ENCODE results near the gene DDTL. TPM values are rescaled to one million over a fixed set of nuclear protein-coding genes. Genes with fewer than 3 reads are reported as not detected.

The DDTL gene
- total RNA-seq, 2 experiments from 2014 or later, result not detected

GRCh38 chr22:24006207-24006913 lies 39.7 kb downstream of the DDTL start:
- ChIA-PET CTCF (no interaction called here), POLR2A (interaction anchor here (1.1 kb wide), 1 partner anchor 112 kb away, joined by 4 read pairs; no protein-coding TSS in a partner anchor)
- no peaks in the 10 kb centered on the region for H3K9me3 Mint-ChIP-seq
- H3K36me3 Mint-ChIP-seq (ENCODE audit: low read depth), result peaks cover 3% of the 10 kb centered on the region
- DNase-seq, result no peak
- no peak overlapping the region for H3K27ac Mint-ChIP-seq
- H3K27me3 Mint-ChIP-seq, result no peaks in the 10 kb centered on the region
- ATAC-seq, result no peak
- peaks cover 6% of the 10 kb centered on the region for H3K4me1 Mint-ChIP-seq (ENCODE audit: low read depth)
- intact Hi-C loops (cut with micrococcal nuclease), result no loop called here
- no peak for TF ChIP-seq CTCF (IDR thresholded peaks at IDR 0.05)
- H3K4me3 Mint-ChIP-seq, result no peak overlapping the region

GRCh38 chr22:24006914-24007214 lies 40.2 kb downstream of the DDTL start:
- Mint-ChIP-seq H3K4me3 (no peak overlapping the region), H3K27me3 (no peaks in the 10 kb centered on the region), H3K9me3 (no peaks in the 10 kb centered on the region), H3K27ac (no peak overlapping the region), H3K4me1 (ENCODE audit: low read depth) (peaks cover 6% of the 10 kb centered on the region), H3K36me3 (ENCODE audit: low read depth) (peaks cover 3% of the 10 kb centered on the region)
- ATAC-seq (no peak), DNase-seq (no peak)
- CTCF ChIA-PET, result no interaction called here
- POLR2A ChIA-PET, result interaction anchor here (1.1 kb wide), 1 partner anchor 112 kb away, joined by 4 read pairs; no protein-coding TSS in a partner anchor
- no peak for TF ChIP-seq CTCF (IDR thresholded peaks at IDR 0.05)
- intact Hi-C loops (cut with micrococcal nuclease), result no loop called here

- Mint-ChIP-seq H3K4me1 (ENCODE audit: low read depth) (peaks cover 9% of the 10 kb centered on the region), H3K4me3 (no peak overlapping the region), H3K27ac (no peak overlapping the region), H3K36me3 (ENCODE audit: low read depth) (peaks cover 5% of the 10 kb centered on the region), H3K9me3 (no peaks in the 10 kb centered on the region), H3K27me3 (no peaks in the 10 kb centered on the region)
- DNase-seq, result no peak
- TF ChIP-seq CTCF (IDR thresholded peaks at IDR 0.05), result no peak
- CTCF ChIA-PET, result no interaction called here
- intact Hi-C loops (cut with micrococcal nuclease), result no loop called here
- no peak for ATAC-seq
- POLR2A ChIA-PET, result interaction anchor here (1.1 kb wide), 1 partner anchor 113 kb away, joined by 4 read pairs; no protein-coding TSS in a partner anchor
Measured at GRCh38 chr22:24007253-24008021, 40.7 kb downstream of the DDTL start.

- H3K27me3 Mint-ChIP-seq, result no peaks in the 10 kb centered on the region
- ChIA-PET CTCF (no interaction called here), POLR2A (no interaction called here)
Measured at GRCh38 chr22:24008022-24008283, 41.3 kb downstream of the DDTL start.

More at GRCh38 chr22:24008022-24008283, 41.3 kb downstream of the DDTL start:
- Mint-ChIP-seq H3K4me3 (no peak overlapping the region), H3K36me3 (ENCODE audit: low read depth) (peaks cover 6% of the 10 kb centered on the region), H3K4me1 (ENCODE audit: low read depth) (peaks cover 11% of the 10 kb centered on the region), H3K27ac (no peak overlapping the region), H3K9me3 (no peaks in the 10 kb centered on the region)
- DNase-seq (no peak), ATAC-seq (no peak)
- intact Hi-C loops (cut with micrococcal nuclease), result no loop called here
- TF ChIP-seq CTCF (IDR thresholded peaks at IDR 0.05), result no peak

Data from activated CD8-positive, alpha-beta T cell treated with anti-CD3 and anti-CD28 coated beads for 36 hours (primary cell).